WERI-Rb-1 (cell line): Measurements from ENCODE around the gene PTBP3.

ENCODE experiments used
- DNase-seq: peaks from one replicate; pipeline ENCODE4 v3.0.0-alpha.2; 2020
- H3K27ac ChIP-seq: fragments of 250-450 bp; sonication (Bioruptor Pico); 2 replicates; pipeline ENCODE4 v1.5.1; 2020; ENCODE audit warnings: mild to moderate bottlenecking, moderate library complexity
- H3K27me3 ChIP-seq: fragments of 250-450 bp; sonication (Bioruptor Pico); 2 replicates; pipeline ENCODE4 v1.5.1; 2021; ENCODE audit warnings: mild to moderate bottlenecking, low read depth, moderate library complexity; ENCODE audit not compliant: insufficient read depth, severe bottlenecking
- H3K36me3 ChIP-seq: fragments of 250-450 bp; sonication (Bioruptor Pico); 2 replicates; pipeline ENCODE4 v1.5.1; 2020; ENCODE audit warnings: mild to moderate bottlenecking, moderate library complexity
- H3K4me3 ChIP-seq: 2 replicates; pipeline ENCODE4 v1.5.1; 2011; ENCODE audit warnings: low read depth, mild to moderate bottlenecking, control low read depth, low read length
- H3K9me3 ChIP-seq: fragments of 250-450 bp; sonication (Bioruptor Pico); 2 replicates; pipeline ENCODE4 v1.5.1; 2021; ENCODE audit warnings: mild to moderate bottlenecking, moderate library complexity; ENCODE audit not compliant: severe bottlenecking
- CTCF ChIP-seq: IDR thresholded peaks from 2 replicates; pipeline ENCODE4 v1.5.1; 2011; ENCODE audit warnings: low read depth, mild to moderate bottlenecking, control low read depth, inconsistent platforms, low read length

PTBP3 gene

GRCh38 chr9:112184946-112185345 is 148.5 kb downstream of the PTBP3 start:
- Histone ChIP-seq H3K27ac (no peak overlapping the region), H3K4me3 (no peak overlapping the region), H3K27me3 (no peaks in the 10 kb centered on the region), H3K9me3 (no peaks in the 10 kb centered on the region), H3K36me3 (no peaks in the 10 kb centered on the region)
- no peak for DNase-seq
- TF ChIP-seq CTCF, result no peak

- Histone ChIP-seq H3K27ac (no peak overlapping the region), H3K36me3 (no peaks in the 10 kb centered on the region), H3K9me3 (no peaks in the 10 kb centered on the region), H3K27me3 (no peaks in the 10 kb centered on the region), H3K4me3 (no peak overlapping the region)
- no peak for DNase-seq
- no peak for TF ChIP-seq CTCF
Measured at GRCh38 chr9:112184221-112184620, 149.2 kb downstream of the PTBP3 start.

GRCh38 chr9:112180387-112180881 is 153.0 kb downstream of the PTBP3 start:
- Histone ChIP-seq H3K4me3 (no peak overlapping the region), H3K27ac (no peak overlapping the region), H3K36me3 (no peaks in the 10 kb centered on the region), H3K9me3 (no peaks in the 10 kb centered on the region), H3K27me3 (no peaks in the 10 kb centered on the region)
- TF ChIP-seq CTCF, result no peak
- DNase-seq, result no peak

- Histone ChIP-seq H3K27ac (no peak overlapping the region), H3K4me3 (no peak overlapping the region), H3K36me3 (no peaks in the 10 kb centered on the region), H3K27me3 (no peaks in the 10 kb centered on the region), H3K9me3 (no peaks in the 10 kb centered on the region)
- no peak for TF ChIP-seq CTCF
- DNase-seq, result no peak
Measured at GRCh38 chr9:112179816-112180215, 153.6 kb downstream of the PTBP3 start.

GRCh38 chr9:112176524-112176923 is 156.9 kb downstream of the PTBP3 start:
- DNase-seq, result no peak
- TF ChIP-seq CTCF, result no peak
- H3K4me3 ChIP-seq, result no peak overlapping the region
- peaks cover 27% of the 10 kb centered on the region for H3K36me3 ChIP-seq
- no peaks in the 10 kb centered on the region for H3K9me3 ChIP-seq
- H3K27me3 ChIP-seq, result no peaks in the 10 kb centered on the region
- no peak overlapping the region for H3K27ac ChIP-seq

GRCh38 chr9:112175796-112176315 is 157.6 kb downstream of the PTBP3 start:
- DNase-seq, result no peak
- H3K36me3 ChIP-seq, result peaks cover 30% of the 10 kb centered on the region
- peak overlapping the region; percentile 63 for H3K4me3 ChIP-seq
- no peaks in the 10 kb centered on the region for H3K9me3 ChIP-seq
- H3K27ac ChIP-seq, result peak overlapping the region; percentile 95; the same call in 1 of the 2 replicates
- TF ChIP-seq CTCF, result no peak
- H3K27me3 ChIP-seq, result no peaks in the 10 kb centered on the region
